ENCODE results near the gene P3R3URF. TPM values are rescaled to one million over a fixed set of nuclear protein-coding genes. Genes with fewer than 3 reads are reported as not detected.

The P3R3URF gene
- total RNA-seq, 1 donor from 2014 or later = not detected

GRCh38 chr1:46152016-46152415 is 24.3 kb downstream of the P3R3URF start:
- Mint-ChIP-seq H3K4me3 (no peak overlapping the region), H3K36me3 (no peaks in the 10 kb centered on the region), H3K27me3 (ENCODE audit: low read depth) (no peaks in the 10 kb centered on the region), H3K9me3 (peaks cover 8% of the 10 kb centered on the region), H3K4me1 (no peaks in the 10 kb centered on the region), H3K27ac (no peak overlapping the region)
- TF ChIP-seq, protein P1, sequence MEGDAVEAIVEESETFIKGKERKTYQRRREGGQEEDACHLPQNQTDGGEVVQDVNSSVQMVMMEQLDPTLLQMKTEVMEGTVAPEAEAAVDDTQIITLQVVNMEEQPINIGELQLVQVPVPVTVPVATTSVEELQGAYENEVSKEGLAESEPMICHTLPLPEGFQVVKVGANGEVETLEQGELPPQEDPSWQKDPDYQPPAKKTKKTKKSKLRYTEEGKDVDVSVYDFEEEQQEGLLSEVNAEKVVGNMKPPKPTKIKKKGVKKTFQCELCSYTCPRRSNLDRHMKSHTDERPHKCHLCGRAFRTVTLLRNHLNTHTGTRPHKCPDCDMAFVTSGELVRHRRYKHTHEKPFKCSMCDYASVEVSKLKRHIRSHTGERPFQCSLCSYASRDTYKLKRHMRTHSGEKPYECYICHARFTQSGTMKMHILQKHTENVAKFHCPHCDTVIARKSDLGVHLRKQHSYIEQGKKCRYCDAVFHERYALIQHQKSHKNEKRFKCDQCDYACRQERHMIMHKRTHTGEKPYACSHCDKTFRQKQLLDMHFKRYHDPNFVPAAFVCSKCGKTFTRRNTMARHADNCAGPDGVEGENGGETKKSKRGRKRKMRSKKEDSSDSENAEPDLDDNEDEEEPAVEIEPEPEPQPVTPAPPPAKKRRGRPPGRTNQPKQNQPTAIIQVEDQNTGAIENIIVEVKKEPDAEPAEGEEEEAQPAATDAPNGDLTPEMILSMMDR (IDR thresholded peaks at IDR 0.05; ENCODE audit: unreplicated experiment) = no peak
- no peak for DNase-seq (ENCODE audit: low spot score in 2 of 2, unreplicated experiment in 2 of 2)

GRCh38 chr1:46150085-46150484 is 26.2 kb downstream of the P3R3URF start:
- no peaks in the 10 kb centered on the region for H3K36me3 Mint-ChIP-seq
- TF ChIP-seq, protein P1 (IDR thresholded peaks at IDR 0.05; ENCODE audit: unreplicated experiment) = no peak
- H3K27ac Mint-ChIP-seq = no peak overlapping the region
- no peaks in the 10 kb centered on the region for H3K27me3 Mint-ChIP-seq (ENCODE audit: low read depth)
- no peak overlapping the region for H3K4me3 Mint-ChIP-seq
- no peaks in the 10 kb centered on the region for H3K4me1 Mint-ChIP-seq
- no peak for DNase-seq (ENCODE audit: low spot score in 2 of 2, unreplicated experiment in 2 of 2)
- peaks cover 8% of the 10 kb centered on the region for H3K9me3 Mint-ChIP-seq

- Mint-ChIP-seq H3K27ac (no peak overlapping the region), H3K9me3 (peaks cover 3% of the 10 kb centered on the region), H3K4me3 (no peak overlapping the region), H3K4me1 (no peaks in the 10 kb centered on the region), H3K36me3 (no peaks in the 10 kb centered on the region), H3K27me3 (ENCODE audit: low read depth) (no peaks in the 10 kb centered on the region)
- DNase-seq (ENCODE audit: low spot score in 2 of 2, unreplicated experiment in 2 of 2) = no peak
- TF ChIP-seq, protein P1 (IDR thresholded peaks at IDR 0.05; ENCODE audit: unreplicated experiment) = no peak
These were observed 28.0 kb downstream of the P3R3URF start for GRCh38 chr1:46148318-46148717.

- H3K4me1 Mint-ChIP-seq = peaks cover 42% of the 10 kb centered on the region
- TF ChIP-seq, protein P1 (IDR thresholded peaks at IDR 0.05; ENCODE audit: unreplicated experiment) = no peak
- H3K27me3 Mint-ChIP-seq (ENCODE audit: low read depth) = no peaks in the 10 kb centered on the region
- H3K27ac Mint-ChIP-seq = peak overlapping the region; percentile 82
- no peaks in the 10 kb centered on the region for H3K36me3 Mint-ChIP-seq
- DNase-seq (ENCODE audit: low spot score in 2 of 2, unreplicated experiment in 2 of 2) = no peak
- H3K9me3 Mint-ChIP-seq = no peaks in the 10 kb centered on the region
- peak overlapping the region; percentile 35 for H3K4me3 Mint-ChIP-seq
These were observed 38.4 kb downstream of the P3R3URF start for GRCh38 chr1:46137916-46138315.

DNA sequence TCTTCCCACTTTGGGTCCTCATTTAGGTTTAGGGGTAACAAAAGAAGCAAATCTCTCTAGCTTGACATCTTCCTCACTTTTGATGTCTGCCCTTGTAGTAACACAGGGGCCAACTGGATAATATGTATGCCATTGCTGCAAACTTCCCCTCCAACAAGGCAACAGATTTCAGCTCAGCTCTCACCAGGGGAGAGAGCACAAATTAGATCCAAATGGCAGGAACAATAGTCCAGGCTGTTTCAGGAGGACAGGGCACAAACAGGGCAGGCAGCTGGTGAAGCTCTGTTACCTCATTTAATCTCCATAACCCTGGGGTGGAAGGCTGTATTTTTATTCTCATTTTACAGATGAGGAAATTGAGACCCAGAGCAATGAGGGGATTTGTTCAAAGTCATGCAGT is 39.6 kb downstream of the P3R3URF start:
- Mint-ChIP-seq H3K36me3 (no peaks in the 10 kb centered on the region), H3K9me3 (no peaks in the 10 kb centered on the region), H3K27me3 (ENCODE audit: low read depth) (no peaks in the 10 kb centered on the region), H3K4me3 (no peak overlapping the region), H3K4me1 (peaks cover 42% of the 10 kb centered on the region), H3K27ac (peak overlapping the region; percentile 28)
- DNase-seq (ENCODE audit: low spot score in 2 of 2, unreplicated experiment in 2 of 2) = no peak
- TF ChIP-seq, protein P1 (IDR thresholded peaks at IDR 0.05; ENCODE audit: unreplicated experiment) = no peak
